Measurements from ENCODE around the gene TRAPPC1.
"Not testable (repeated sequence)": the region's sequence is repeated elsewhere in the genome, so short reads cannot be mapped to it uniquely, and the experiment has no call there.

The TRAPPC1 gene

GRCh38 chr17:7931709-7932482 lies at the start of gene TRAPPC1, which contains the start of gene CNTROB:
TRAPPC1 (minus strand) TSS chr17:7931946; CDS start chr17:7931829, 117 bp downstream.
CNTROB (plus strand) TSS chr17:7932206; CDS start chr17:7933080, 874 bp downstream.
- DNase-seq (ENCODE audit: extremely low read depth in 1 of 2, low read depth in 1 of 2): peak; percentile 97 to 99

GRCh38 chr17:7977805-7978204 lies 46.1 kb upstream of the TRAPPC1 start:
- no peak for DNase-seq (ENCODE audit: extremely low read depth in 1 of 2, low read depth in 1 of 2)

- no peak for DNase-seq (ENCODE audit: extremely low read depth in 1 of 2, low read depth in 1 of 2)
Measured at GRCh38 chr17:7977039-7977438, 45.3 kb upstream of the TRAPPC1 start.

- DNase-seq (ENCODE audit: extremely low read depth in 1 of 2, low read depth in 1 of 2): no peak
Measured at GRCh38 chr17:7974638-7975131, 42.9 kb upstream of the TRAPPC1 start.

GRCh38 chr17:7972131-7972785 lies 40.5 kb upstream of the TRAPPC1 start:
- DNase-seq (ENCODE audit: extremely low read depth in 1 of 2, low read depth in 1 of 2): no peak

- no peak for DNase-seq (ENCODE audit: extremely low read depth in 1 of 2, low read depth in 1 of 2)
Measured at GRCh38 chr17:7971651-7972050, 39.9 kb upstream of the TRAPPC1 start.

GRCh38 chr17:7969433-7969832 lies 37.7 kb upstream of the TRAPPC1 start:
- no peak for DNase-seq (ENCODE audit: extremely low read depth in 1 of 2, low read depth in 1 of 2)

GRCh38 chr17:7967751-7968150 lies 36.0 kb upstream of the TRAPPC1 start:
- DNase-seq (ENCODE audit: extremely low read depth in 1 of 2, low read depth in 1 of 2): no peak

GRCh38 chr17:7961421-7961820 lies 29.7 kb upstream of the TRAPPC1 start:
- no peak for DNase-seq (ENCODE audit: extremely low read depth in 1 of 2, low read depth in 1 of 2)

- no peak for DNase-seq (ENCODE audit: extremely low read depth in 1 of 2, low read depth in 1 of 2)
Measured at GRCh38 chr17:7959503-7960253, 27.9 kb upstream of the TRAPPC1 start.

GRCh38 chr17:7956228-7956965 lies 24.7 kb upstream of the TRAPPC1 start:
- no peak for DNase-seq (ENCODE audit: extremely low read depth in 1 of 2, low read depth in 1 of 2)

GRCh38 chr17:7955414-7956227 lies 23.9 kb upstream of the TRAPPC1 start:
- no peak for DNase-seq (ENCODE audit: extremely low read depth in 1 of 2, low read depth in 1 of 2)

GRCh38 chr17:7953266-7953665 lies 21.5 kb upstream of the TRAPPC1 start:
- DNase-seq (ENCODE audit: extremely low read depth in 1 of 2, low read depth in 1 of 2): not testable (repeated sequence)

- DNase-seq (ENCODE audit: extremely low read depth in 1 of 2, low read depth in 1 of 2): no peak
Measured at GRCh38 chr17:7951143-7951792, 19.5 kb upstream of the TRAPPC1 start.

- no peak for DNase-seq (ENCODE audit: extremely low read depth in 1 of 2, low read depth in 1 of 2)
Measured at GRCh38 chr17:7950578-7950977, 18.8 kb upstream of the TRAPPC1 start.

- no peak for DNase-seq (ENCODE audit: extremely low read depth in 1 of 2, low read depth in 1 of 2)
Measured at GRCh38 chr17:7947651-7948050, 15.9 kb upstream of the TRAPPC1 start.

- no peak for DNase-seq (ENCODE audit: extremely low read depth in 1 of 2, low read depth in 1 of 2)
Measured at GRCh38 chr17:7946441-7946840, 14.7 kb upstream of the TRAPPC1 start.

- DNase-seq (ENCODE audit: extremely low read depth in 1 of 2, low read depth in 1 of 2): no peak
Measured at GRCh38 chr17:7945651-7946050, 13.9 kb upstream of the TRAPPC1 start.

GRCh38 chr17:7944326-7944725 lies 12.6 kb upstream of the TRAPPC1 start:
- no peak for DNase-seq (ENCODE audit: extremely low read depth in 1 of 2, low read depth in 1 of 2)

All from activated CD8-positive, alpha-beta memory T cell treated with anti-CD3 and anti-CD28 coated beads for 1 hour (primary cell).